GM18858 (cell line): ENCODE results near the gene UPK3BL1.
"Not testable (repeated sequence)": the region's sequence is repeated elsewhere in the genome, so short reads cannot be mapped to it uniquely, and the experiment has no call there.

Source experiments
- ATAC-seq: cut with Tn5 transposase; IDR thresholded peaks from one replicate; pipeline ENCODE4 v1.9.1; 2021; ENCODE audit not compliant: unreplicated experiment

The UPK3BL1 gene

DNA sequence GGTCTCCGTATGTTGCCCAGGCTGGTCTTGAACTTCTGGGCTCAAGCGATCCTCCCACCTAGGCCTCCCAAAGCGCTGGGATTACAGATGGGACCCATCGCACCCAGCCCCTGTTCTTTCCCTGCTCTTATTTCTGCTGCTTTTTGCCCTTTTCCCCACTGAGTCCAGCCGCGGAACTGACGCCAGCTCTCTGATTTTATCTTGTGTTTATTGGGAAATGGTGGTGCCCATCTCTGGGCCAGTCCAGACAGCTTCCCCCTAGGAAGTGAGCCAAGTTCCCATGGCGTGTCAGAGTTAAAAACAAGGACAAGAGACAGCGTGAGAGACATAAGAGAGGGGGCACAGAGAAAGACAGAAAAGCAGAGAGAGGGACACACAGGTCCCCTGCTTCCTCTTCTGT is 12.0 kb downstream of the UPK3BL1 start:
- not testable (repeated sequence) for ATAC-seq

DNA sequence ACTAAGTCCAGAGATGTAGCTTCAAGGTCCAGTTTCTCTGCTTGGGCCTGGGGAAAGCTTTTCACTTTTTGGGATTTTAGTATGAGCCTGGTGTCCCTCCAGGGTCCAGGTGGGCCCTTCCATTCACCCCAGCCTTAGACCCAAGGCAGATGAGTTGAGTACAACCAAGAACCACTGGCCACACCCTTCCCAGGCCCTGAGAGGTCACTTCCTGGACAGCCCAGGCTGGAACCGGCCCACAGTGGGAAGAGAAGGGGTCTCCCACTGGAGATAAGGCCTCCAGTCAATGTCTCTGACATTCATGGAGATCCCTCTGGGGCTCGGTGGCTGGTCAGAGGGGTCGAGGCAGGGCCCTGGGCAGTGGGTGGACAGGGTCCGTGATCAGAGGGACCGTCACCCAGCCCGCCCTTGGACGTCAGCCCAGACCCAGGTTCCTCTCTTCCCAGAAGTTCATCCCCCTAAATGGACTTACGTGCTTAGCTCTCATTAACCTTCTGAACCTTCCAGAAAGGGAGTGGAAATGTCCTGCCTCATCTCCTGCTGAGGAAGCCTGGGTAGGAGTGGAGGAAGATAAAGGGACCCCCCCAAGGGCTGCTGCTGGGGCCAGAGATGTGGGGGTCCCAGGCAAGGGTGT is 15.2 kb downstream of the UPK3BL1 start:
- ATAC-seq, result not testable (repeated sequence)

DNA sequence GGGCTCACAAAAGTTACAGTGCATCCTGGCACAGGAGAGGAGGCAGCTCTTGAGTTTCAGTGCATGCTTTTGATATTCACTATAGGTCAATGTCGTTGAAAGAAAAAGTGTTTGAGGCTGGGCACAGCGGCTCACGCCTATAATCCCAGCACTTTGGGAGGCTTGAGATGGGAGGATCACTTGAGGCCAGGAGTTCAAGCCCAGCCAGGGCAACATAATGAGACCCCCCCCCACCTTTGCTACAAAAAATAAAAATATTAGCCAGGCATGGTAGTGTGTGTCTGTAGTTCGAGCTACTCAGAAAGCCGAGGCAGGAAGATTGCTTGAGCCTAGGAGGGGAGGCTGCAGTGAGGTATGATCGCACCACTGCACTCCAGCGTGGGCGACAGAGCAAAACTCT is 24.5 kb downstream of the UPK3BL1 start:
- ATAC-seq, result not testable (repeated sequence)

DNA sequence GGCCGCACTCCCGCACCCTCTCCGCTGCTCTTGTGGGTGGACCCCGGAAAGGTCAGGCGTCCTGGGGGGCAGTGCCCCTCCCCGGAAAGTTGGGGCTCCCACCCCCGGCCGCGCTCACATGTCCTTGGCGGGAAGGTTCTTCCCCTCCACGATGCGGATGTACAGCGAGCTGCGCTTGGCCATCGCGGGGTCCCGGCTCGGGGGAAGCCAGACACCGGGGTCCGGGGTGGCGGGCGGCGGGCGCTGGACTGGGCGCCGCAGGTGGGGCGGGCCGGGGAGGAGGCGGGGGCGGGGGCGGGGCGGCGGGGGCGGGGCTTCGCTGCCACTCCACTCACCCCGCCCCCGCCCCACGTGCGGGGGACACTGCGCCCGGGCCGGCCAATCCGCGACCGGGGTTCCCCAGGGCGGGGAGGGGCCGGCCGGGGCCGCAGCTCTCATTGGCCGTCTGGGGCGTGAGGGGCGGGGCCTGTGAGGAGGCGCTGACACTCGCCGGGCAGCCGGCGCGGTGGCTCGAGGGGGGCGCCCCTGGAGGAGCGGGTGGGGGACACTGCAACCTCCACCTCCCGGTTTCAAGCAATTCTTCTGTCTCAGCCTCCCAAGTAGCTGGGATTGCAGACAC is 26.0 kb downstream of the UPK3BL1 start, which contains the start of gene RASA4:
Gene RASA4, minus strand, starts transcription at position 250 of the 619 bp plus-strand sequence. Its CDS starts 67 bp downstream, at position 183.
- peak; percentile 32 for ATAC-seq

DNA sequence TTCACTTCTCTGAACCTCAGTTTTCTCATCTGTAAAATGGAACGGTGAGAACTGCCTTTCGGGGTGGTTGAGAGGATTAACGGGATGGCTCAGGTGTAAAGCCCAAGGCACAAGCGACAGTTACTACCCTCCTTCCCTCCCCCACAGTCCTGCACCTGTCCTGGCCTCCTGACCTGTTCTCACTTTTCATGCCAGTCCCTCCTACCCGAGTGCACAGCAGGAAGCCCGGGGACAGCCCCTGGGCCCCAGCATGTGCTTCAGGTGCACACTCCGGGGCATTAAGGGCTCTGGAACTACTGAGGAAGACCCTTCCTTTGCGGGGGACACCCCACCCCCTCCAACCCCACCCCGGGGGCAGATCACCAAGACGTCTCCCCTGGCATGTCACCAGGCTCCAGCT is 26.7 kb downstream of the UPK3BL1 start:
- ATAC-seq, result not testable (repeated sequence)

DNA sequence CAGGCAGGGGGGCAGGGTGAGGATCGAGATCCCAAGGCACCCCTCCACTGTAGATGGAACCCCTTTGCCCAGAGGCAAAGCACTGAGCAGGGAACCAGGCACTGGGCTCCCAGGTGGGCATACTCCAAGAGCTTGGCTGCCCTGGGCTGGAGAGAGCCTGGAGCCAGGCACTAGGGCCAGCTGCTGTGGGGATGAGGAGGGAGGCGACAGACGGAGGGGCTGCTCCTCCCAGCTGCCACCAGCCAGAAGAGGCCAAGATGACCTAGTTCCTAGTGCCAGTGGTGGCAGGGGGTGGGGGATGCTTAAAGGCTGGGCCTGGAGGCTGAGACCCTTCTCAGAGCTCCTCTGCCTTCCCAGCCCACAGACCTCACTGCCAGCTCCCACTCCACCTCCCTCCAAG is 27.7 kb downstream of the UPK3BL1 start:
- ATAC-seq, result not testable (repeated sequence)

DNA sequence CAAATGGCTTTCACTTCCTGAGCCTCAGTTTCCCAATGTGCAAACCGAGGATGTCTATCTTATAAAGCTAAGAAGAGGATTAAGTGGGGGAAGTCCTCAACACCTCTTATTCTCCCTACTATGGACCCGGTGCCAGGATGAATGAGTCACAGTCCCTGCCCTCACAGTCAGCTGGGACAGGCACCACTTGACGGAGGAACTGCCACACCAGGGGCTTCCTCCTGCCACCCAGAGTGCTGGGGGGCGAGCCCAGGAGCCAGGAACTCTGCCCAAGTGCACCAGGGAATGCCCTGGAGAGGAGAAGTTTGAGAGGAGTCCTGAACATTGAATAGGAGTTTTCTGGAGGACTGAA is 28.3 kb downstream of the UPK3BL1 start:
- ATAC-seq, result peak; percentile 14

DNA sequence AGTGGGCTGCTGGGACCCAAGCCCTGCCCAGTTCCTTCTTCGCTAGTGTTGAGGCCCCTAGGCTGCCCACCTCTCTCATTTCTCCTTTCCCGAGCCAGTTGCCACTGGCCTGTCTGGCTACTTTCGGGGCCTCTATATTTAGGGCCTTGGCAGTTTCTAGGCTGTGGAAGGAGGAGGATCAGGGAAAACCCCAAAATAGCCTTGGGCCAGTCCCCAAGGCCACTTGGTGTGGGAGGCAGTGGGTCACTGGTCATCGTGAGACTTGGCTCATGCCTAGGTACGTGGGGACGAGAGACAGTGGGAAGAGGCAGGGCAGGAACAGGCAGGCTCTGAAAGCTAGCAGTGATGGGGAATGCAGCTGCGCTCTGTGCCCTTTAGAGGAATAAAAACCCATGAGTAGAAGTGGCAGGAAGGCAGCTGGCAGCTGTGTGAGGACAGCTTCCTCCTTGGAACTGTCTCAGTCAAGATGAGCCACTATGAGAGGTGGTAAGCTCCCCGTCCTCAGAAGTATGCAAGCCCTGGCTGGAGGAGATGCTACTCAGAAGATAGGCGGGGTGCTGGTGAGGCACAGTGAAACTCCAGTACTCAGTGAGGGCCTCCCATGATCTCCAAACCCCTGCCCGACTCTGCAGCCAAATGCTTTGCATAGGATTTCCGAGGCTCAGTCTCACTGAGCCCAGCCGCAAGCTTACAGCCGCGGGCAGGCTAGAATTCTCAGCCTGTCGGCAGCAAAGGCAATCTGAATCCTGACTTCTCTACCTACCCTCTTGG is 28.8 kb downstream of the UPK3BL1 start:
- peak; percentile 62 for ATAC-seq

DNA sequence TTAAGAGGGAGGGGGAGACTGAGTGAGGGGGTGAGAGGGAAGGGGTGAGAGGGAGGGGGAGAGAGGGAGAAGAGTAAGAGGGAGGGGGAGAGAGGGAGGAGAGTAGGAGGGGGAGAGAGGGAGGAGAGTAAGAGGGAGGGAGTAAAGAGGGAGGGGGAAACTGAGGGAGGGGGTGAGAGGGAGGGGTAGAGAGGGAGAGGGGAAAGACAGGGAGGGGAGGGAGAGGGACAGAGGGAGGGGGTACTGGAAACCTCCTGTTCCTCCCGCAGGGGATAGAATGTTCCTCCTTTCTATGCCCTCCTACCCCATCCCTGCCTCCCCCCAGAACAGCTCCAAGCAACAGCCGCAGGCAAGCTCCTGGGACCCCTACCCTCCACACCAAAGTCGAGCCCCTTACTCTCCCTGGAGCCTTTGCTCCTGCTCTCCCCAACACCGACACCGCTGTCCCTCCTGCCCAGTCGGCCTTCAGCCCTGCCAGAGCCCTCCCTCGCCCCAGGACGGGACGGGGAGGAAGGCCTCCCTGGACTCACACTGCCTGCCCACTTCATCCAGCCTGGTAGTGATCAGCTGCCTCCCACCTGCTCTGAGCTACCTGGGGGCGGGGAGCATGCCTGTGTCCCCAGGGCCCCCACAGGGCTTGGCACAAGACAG is 30.8 kb downstream of the UPK3BL1 start:
- not testable (repeated sequence) for ATAC-seq

DNA sequence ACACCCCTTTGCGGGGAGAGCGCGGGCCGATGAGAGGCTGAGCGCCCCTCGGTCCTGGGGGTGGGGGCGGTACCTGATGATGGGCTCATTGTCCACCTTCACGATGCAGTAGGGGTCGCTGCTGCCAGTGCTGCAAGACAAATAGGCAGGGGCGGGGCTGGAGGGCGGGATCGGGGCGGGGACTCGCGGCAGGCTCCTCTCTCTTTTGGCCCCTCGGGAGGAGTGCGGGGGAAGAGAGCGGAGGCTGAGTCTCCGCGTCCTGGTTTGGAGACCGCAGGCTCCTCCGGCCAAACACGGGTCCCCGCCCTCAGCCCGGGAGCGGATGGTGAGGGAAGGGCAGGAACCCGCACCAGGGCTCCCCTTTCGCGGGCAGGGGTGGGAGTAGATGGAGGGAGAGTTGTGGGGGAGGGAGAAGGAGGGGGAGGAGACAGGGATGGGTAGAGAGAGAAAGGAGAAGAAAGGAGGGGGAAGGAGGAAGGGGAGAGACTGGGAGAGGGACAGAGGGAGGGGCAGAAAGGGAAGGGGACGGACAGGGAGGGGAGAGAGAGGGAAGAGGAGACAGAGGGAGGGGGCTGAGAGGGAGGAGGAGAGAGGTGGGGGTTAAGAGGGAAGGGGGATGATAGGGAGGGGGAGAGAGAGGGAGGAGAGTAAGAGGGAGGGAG is 31.4 kb downstream of the UPK3BL1 start:
- peak; percentile 17 for ATAC-seq

DNA sequence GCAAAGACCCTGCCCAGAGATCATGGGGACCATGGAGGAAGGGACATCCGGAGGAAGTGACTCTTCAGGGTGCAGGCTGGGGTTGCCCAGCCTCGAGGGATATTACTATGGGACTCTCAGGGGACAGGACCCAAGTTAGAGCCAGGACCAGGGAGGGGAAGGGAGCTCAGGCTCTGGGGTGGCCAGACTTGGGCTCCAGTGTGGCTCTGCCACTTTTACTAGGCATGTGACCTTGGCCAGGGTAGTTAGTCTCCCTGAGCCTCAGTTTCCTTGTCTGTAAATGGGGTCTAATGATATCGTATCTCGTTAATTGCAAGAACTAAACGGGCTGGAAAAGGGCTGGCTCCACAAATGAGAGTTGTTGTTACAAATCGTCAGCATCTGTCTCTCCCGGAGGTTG is 32.1 kb downstream of the UPK3BL1 start:
- not testable (repeated sequence) for ATAC-seq

DNA sequence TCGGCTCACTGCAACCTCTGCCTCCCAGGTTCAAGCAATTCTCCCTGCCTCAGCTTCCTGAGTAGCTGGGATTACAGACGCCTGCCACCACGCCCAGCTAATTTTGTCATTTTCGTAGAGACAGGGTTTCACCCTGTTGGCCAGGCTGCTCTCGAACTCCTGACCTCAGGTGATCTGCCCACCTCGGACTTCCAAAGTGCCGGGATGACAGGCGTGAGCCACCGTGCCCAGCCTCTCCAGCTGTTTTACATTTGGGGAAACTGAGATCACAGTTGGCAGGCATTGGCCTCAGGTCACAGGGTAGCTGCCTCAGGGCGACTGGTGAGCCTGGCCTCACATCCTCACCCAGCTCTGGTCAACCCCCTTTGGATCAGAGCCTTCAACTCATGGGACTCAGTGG is 32.9 kb downstream of the UPK3BL1 start:
- ATAC-seq, result not testable (repeated sequence)

DNA sequence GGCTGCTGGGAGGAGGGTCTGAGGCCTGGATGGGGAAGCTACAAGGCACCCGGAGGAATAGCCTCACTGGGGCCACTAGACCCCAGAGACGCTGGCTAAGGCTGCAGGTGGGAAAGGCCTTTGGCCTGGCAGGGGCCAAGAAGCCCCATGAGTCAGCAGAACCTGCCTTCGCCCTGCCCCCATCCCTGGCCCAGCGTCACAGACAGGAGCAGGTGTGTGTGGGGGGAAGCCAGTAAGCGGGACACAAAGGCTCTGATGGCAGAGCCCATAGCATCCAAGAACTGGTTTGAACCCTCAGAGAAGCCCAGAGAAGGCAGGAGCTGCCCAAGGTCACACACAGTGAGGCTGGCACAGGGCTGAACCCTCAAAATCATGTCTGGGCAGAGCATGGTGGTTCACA is 35.7 kb downstream of the UPK3BL1 start:
- not testable (repeated sequence) for ATAC-seq

DNA sequence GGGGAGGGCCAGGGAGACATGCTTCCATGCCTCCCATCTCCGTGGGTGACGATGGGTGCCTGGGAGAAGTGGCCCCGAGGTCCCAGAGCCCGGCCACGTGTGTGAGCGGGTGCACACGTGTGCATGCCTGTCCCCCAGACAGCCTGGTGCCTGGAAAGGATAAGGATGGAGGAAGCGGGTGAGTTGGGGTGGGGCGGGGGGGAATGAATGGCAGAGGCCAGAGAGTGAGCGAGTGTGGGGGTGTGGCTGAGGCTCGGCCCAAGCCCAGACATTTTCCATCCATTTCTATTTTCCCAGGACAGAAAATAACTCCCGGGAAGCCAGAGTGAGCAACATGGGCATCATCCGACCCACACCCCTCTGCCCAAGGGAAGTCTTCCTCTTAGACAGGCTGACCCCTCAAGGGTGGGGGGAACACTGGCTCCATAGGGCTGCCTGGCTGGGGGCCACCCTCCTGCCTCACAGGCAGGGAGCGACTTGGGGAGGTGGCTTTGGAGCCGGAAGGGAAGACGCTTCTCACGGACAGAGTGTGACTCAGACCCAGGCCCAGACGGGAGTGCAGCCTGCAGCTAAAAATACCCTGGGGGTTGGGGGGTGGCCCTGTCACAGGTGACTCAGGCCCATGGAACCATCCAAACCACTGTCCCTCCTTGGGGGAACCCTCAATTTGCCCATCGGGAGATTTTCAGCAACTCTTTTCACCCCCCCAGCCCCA is 38.0 kb downstream of the UPK3BL1 start:
- ATAC-seq, result not testable (repeated sequence)

DNA sequence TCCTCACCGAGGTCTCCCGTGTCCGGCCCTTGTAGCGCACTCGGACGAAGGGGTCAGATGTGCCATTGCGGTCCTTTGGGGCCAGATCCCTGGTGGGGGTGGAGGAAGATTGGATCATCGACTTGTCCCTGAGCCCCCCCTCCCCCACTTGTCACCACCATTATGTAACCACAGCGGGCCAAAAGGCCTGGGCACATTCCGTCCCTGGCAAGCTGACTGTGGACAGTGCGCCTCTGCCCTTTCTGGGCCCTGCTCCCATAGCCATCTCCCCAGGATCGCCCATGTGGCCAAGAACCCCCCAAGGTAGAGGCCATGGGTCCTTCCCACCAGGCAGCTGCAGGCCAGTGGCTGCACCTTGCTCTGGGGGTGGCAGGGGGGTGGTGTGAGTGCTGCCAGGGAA is 40.3 kb downstream of the UPK3BL1 start:
- ATAC-seq, result not testable (repeated sequence)

DNA sequence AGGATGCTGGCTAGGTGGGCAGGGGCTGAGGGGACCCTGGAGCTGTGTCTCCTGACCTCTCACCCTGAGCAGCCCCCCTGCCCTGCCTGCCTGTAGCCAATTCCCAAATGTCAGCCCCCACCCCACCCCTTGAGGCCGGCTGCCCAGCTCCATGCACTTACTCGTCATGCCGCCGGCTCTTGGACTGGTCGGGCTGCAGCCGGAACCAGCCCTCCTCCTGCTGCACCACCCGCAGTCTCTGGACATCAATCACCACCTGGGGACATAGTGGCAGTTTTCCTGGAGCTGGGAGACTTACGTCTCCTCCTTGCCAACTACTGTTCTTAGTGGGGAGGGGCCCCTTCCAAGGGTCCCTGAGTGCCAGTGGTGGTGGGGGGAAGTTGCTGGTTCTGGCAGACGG is 42.9 kb downstream of the UPK3BL1 start:
- not testable (repeated sequence) for ATAC-seq

DNA sequence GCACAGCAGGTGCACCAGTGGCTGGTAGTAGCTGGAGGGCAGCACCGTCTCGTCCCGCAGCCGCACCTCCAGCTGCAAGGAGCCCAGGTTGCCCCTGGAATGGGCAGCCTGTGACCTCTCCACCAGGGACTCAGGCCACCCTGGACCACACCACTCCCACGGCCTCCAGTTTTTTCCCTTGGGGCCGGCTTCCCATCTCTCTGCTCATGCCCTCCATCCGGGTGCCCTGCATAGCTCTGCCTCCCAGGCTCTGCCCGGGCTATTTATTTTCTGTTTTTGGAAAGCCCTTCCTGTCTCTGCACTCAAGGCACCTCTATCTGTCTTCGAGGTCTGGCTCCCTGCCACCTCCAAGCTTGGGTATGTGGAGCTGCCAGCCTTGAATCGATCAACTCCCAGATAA is 46.6 kb downstream of the UPK3BL1 start:
- not testable (repeated sequence) for ATAC-seq

DNA sequence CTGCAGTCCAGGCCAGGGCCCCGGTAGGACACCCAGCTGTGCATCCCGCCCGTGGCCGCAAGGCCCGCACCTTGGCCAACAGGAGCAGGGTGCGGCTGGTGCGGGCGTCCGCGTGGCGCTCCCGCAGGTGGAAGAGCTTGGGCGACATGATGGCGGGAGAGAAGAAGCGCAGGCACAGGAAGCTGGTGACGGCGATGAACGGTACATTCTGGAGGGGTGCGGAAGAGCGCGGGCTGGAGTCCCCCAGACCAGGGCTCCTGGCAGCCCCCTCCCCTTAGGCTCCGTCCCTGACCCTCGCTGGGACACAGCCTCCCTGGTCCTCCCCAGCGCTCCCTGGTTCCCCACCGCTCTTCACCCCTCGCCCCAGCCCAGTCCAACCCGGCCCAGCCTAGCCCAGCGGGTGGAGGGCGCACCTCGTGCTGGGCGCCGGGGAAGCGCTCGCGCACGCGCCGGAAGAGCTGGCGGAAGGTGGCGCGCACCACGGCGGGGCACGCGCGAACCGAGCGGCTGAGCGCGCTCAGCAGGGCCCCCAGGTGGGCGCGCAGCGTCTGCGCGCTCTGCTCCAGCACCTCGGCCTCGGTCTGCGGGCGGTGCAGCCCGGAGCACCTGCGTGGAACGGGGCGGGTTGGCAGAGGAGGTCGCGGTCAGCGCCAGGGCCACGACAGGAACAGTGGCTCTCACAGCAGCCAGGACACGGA is 48.8 kb downstream of the UPK3BL1 start:
- ATAC-seq, result peak; percentile 54

DNA sequence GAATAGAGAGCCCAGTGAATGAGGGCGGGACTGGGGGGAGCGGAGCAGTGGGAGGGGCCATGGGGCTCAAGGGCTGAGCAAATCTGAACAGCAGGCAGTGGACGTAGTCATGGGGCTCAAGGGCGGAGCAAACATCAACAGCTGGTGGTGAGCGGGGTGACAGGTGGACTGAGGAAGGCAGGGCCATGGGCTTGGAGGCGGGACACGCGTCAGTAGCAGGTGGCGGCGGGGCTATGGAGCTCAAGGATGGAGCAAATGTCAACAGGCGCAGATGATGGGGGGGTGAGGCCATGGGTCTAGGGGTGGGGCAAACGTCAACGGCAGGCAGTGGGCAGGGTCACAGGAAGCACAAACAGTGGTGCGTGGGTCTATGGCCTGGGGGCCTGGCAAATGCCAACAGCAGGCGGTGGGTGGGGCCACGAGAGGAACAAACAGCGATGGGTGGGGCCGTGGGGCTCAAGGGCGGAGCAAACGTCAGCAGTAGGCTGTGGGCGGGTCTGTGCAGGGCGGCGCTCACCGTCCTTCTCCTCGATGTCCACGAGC is 50.0 kb downstream of the UPK3BL1 start:
- ATAC-seq, result peak; percentile 25
